GM20000 (cell line): Measurements from ENCODE around the gene C1QL2.

ENCODE experiments used
- DNase-seq: peaks from one replicate; pipeline ENCODE4 v3.0.0; 2012; ENCODE audit warnings: low spot score
- CTCF ChIP-seq: IDR thresholded peaks from 2 replicates; pipeline ENCODE4 v1.5.1; 2012; ENCODE audit warnings: mild to moderate bottlenecking, control low read depth; ENCODE audit errors: extremely low read depth, missing control alignments

Gene C1QL2

GRCh38 chr2:119198240-119198840 is 39.8 kb upstream of the C1QL2 start:
- DNase-seq, result no peak
- no peak for TF ChIP-seq CTCF

- DNase-seq, result no peak
- TF ChIP-seq CTCF, result no peak
These were observed 39.1 kb upstream of the C1QL2 start for GRCh38 chr2:119197529-119198239.

- TF ChIP-seq CTCF, result no peak
- DNase-seq, result no peak
These were observed 38.5 kb upstream of the C1QL2 start for GRCh38 chr2:119197126-119197405.

- DNase-seq, result no peak
These were observed 38.0 kb upstream of the C1QL2 start for GRCh38 chr2:119196301-119197125.

GRCh38 chr2:119195887-119196286 is 37.3 kb upstream of the C1QL2 start:
- TF ChIP-seq CTCF, result no peak
- no peak for DNase-seq

More at GRCh38 chr2:119196301-119197125, 38.0 kb upstream of the C1QL2 start:
- TF ChIP-seq CTCF, result no peak

- TF ChIP-seq CTCF, result no peak
- no peak for DNase-seq
These were observed 36.5 kb upstream of the C1QL2 start for GRCh38 chr2:119195001-119195400.

GRCh38 chr2:119192893-119193292 is 34.3 kb upstream of the C1QL2 start:
- DNase-seq, result no peak
- TF ChIP-seq CTCF, result no peak
